Pons (tissue), 1 donor: ENCODE data around the gene PLXDC2.

Experiments used
- DNase-seq: peaks from one replicate; pipeline ENCODE4 v3.0.0-alpha.2; 2016; ENCODE audit warnings: low spot score

Gene PLXDC2

GRCh38 chr10:19941206-19941880 lies 125.1 kb downstream of the PLXDC2 start:
- no peak for DNase-seq

DNA sequence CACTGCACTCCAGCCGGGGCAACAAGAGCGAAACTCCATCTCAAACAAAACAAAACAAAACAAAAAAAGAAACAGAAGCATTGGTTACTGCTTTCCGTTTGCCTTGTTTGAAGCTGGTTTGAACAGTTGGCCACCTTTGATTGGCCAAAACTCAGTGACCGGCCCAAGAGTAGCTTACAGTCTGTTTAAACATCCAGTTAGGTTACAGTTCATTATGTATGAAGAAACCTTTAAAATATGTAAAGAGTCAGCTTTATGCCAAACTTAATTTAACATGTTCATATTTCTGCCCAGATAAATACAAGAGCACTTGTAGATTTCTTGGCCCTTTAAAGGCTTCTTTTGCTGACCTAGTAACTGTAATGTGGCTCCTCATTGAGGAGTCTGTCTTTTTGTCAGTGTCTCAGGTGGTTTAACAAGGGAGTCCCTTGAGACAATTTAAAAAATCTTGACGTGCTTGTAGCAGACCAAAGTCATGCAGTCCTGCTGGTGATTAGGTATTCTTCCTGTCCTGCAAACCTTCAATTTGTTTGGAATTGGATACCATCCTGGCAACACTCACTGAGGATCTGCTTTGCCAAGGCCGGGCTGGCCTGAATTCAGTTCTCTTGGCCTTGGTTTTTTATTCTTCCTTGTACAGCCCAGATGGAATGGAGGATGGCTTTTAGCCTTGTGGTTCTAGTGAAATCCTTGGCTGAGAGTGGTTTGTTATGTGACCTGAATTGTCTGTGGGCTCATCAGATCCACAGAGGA lies 128.9 kb downstream of the PLXDC2 start:
- peak; percentile 71 for DNase-seq

DNA sequence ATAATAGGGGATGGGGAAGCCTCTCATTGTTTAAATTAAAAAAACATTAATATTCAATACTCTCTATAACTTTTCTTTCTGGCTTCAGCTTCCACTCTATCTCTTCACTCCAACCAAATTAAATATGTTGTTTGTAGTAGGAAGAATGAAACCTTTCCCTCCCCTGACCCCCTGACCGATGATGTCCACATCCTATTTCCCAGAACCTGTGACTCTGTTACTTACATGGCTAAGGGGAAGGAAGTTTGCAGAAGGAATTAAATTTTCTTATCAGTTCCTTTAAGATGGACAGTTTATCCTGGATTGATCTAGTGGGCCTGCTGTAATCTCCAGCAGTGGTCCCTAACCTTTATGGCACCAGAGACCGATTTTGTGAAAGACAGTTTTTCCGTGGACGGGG lies 130.0 kb downstream of the PLXDC2 start:
- no peak for DNase-seq

DNA sequence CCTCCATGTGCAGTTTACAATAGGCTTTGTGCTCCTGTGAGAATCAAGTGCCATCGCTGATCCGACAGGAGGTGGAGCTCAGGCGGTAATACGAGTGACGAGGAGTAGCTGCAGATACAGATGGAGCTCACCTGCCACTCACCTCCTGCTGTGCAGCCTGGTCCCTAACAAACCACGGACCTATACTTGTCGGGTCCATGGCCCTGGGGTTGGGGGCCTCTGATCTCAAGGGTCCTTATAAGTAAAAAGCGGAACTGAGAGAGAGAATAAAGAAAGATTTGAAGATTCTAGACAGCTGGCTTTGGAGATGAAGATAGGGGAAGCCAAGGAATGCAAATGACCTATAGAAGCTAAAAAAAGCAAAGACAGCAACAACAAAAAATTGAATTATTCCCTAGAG lies 130.6 kb downstream of the PLXDC2 start:
- no peak for DNase-seq

DNA sequence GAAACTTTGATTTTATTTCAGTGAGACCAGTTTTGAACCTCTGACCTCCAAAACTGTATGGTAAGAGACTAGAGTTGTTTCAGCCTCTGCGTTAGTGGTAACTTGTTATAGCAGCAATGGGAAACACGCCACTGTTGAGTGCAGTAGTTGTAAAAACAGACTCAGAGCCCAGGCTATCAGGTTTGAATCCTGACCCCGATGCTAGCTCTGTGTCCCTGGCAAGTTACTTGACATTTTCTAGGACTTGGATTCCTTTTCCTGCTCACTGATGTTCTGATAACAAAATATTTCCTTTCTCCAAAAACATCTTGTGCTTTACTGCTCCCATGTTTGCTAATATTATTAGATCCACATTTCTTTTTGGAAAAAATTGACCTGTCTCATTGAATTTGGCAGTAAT lies 131.0 kb downstream of the PLXDC2 start:
- DNase-seq, result no peak

DNA sequence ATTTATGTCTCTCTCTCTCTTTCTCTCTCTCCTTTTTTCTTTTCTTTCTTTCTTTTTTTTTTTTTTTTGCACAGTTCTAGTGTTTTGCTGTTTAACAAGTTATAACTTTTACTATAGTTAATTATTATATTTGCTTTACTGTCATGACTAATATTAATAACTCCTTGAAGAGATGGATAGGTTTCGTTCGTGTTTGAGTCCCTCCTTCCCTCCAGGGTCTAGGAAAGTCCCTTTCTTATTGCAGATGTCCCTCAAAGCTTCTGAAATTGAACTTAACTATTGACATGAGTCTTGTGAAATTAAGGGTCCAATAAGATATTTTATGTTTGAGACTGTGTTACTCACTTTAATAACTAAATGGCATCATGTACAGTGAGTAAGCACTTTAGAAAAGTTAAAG lies 131.4 kb downstream of the PLXDC2 start:
- no peak for DNase-seq

DNA sequence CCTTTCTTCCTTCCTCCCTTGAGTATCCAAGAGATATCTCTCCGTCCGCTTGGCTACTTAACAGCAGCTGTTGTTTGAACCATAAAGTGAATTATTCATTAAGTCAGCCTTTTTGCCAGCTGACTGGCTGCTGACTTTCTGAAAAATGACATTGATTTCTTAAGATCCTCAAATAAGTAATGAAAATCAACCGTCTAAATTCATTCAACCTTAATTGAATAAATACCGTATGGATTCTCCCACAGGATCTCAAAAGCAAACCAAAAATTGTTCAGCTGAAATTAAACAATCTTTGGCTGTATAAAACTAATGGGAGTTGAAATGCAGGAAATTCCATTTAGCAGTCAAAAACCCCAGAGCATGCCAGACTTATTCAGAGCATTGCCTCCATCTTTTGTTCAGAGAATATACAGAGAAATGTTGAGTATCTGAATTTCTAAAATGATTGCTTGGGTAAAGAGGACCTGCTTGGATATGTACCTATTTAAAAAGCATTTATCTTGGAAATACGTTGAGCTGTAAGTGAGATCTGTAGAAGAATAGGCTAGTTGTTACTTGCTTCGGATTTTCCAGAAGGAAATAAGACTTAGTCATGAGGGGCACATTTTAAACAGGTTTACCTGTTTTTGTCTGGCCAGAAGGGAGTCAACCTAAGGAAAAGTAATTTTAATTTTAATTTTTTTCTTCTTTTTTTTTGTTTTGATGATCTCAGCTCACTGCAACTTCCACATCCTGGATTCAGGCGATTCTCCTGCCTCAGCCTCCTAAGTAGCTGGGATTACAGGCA lies 136.2 kb downstream of the PLXDC2 start:
- DNase-seq, result no peak

- DNase-seq, result no peak
Observed at GRCh38 chr10:19954601-19955000, 138.4 kb downstream of the PLXDC2 start.

DNA sequence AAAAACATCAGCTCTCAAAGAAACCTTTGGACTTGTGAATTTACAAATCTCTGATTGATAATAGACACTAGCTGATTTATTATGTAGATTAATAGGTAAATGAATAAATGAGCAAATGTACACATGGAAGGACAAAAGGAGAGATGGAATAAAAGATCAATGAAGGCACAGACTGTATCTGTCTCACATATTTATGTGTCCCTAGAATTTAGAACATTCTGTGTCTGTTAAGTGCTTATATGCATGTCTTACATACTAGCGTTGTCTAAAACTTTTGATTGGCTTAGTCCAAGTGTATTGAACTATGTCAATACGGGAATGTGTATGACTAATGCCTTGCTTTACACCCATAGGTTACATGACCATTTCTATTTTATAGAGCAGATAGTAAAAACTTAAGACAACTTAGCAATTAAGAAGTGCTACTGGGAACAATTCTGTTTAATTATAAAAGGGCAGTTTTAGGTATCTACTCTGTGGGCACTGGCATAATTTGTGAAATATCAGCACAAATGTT lies 140.3 kb downstream of the PLXDC2 start:
- no peak for DNase-seq

DNA sequence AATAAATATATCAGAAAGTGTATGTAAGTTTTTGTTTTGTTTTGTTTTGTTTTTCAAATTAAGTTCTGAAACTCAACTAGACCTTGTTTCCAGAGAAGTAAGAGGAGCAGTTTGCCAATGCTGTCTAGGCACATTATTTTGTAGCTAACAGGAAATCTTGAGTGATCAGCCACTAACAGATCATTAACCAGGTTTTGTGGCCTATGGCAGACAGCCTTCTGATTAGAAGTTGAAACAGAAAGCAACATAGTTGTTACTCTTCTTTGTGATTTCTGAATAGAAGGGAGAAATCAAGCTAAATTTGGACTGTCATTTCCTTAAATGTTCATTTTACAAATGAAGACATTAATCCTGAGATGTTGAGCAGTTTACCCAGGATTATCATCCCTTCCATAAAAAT lies 142.6 kb downstream of the PLXDC2 start:
- no peak for DNase-seq

DNA sequence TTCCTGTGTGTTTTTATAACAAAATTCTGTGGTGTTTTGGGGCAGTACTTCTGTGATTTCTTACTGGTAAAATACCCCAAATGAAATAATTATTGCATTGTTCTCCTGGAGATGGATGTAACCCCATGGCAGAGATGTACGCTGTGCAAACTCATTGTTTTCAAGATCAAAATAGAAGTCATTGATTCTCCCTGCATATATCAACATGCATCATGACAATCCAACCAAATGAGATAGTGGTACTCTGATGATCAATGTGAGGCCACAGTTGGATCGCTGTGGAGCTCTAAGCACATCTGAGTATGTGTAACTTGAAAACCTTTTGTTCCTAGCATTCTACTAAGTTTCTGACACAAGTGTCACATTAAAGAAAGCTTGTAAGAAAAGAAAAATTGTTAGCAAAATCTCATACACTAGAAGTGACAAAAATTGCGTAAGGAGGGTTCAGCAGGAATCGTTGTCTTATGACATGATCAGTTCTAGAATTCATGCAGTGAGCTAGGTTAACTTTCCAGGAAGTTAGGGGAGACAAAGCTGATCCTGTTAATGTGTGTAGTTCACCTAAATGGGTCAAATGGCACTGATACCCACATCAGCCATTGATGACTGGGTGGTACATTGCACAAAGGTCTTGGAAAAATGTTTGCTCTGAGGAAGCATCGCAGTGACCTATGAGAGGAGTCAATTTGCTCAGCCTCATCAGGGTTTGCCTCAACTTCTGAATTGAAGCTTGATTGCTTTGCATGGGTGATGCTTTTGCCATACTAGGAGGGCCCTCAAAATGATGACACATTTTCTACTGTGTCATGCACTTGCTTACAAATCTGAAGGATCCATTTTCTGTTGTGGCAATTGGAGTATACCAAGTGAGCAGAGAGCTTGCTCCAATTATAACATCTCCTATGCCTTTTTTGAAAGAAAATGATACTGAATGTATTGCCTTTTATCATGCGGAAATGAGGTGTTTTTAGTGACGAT lies 145.1 kb downstream of the PLXDC2 start:
- peak; percentile 90 for DNase-seq

GRCh38 chr10:19964625-19965024 lies 148.4 kb downstream of the PLXDC2 start:
- no peak for DNase-seq

GRCh38 chr10:19966751-19967150 lies 150.5 kb downstream of the PLXDC2 start:
- no peak for DNase-seq

DNA sequence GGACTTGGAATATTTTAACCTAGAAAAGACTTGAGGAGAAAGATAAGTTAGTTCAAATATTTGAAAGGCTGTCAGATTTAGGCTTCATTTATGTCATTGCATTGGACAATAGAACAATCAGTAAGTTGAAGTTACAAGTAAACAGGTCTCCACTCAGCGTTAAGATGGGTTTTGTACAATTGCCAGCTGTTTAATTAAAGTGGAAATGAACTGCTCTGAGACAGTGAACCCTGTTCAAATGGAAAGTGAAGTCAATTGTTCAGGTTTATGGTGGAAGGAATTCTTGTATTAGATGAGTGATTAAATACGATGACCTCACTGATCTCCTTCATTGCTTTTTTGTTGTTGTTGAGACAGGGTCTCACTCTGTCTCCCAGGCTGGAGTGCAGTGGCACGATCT lies 151.7 kb downstream of the PLXDC2 start:
- no peak for DNase-seq

GRCh38 chr10:19968745-19969144 lies 152.5 kb downstream of the PLXDC2 start:
- DNase-seq, result no peak

DNA sequence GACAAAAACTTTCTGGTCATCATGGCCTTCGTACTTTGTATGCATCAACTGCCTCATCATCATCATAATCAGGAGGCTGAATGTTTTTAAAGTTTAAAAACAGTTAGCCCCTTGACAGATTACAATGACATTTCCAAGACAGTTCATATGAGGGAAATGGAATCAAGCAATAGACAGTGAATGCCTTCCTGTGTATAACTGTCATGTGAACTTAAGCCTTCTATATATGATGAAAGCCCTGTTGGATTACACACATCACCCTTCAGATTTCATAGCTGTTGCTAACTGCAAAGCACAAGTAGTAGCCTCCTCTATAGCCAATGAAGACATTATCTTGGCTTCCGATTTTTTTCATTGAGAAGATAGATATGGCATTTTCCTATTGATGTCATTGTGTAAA lies 154.0 kb downstream of the PLXDC2 start:
- DNase-seq, result no peak

GRCh38 chr10:19970717-19971116 lies 154.5 kb downstream of the PLXDC2 start:
- DNase-seq, result no peak

GRCh38 chr10:19971343-19972052 lies 155.3 kb downstream of the PLXDC2 start:
- no peak for DNase-seq

DNA sequence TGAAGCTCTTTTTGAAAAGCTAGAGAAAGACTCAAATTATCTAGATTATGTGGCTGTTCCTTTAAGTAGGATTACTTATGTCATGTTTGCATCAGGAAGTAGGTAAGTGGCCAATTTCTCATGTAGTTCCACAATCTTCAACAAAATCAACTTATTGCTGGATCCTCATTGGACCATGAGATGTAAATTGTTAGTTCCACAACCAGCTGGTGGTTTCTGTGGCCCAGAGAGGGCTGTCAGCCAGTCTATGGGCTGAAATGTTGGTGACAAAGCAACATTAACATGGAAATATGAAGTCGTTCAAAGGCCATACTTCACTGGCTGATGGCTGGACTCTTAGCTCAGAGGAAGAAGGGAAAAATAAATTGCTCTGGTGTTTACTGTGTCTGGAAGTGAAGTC lies 157.9 kb downstream of the PLXDC2 start:
- DNase-seq, result no peak

- DNase-seq, result no peak
Observed at GRCh38 chr10:19974554-19974953, 158.3 kb downstream of the PLXDC2 start.

DNA sequence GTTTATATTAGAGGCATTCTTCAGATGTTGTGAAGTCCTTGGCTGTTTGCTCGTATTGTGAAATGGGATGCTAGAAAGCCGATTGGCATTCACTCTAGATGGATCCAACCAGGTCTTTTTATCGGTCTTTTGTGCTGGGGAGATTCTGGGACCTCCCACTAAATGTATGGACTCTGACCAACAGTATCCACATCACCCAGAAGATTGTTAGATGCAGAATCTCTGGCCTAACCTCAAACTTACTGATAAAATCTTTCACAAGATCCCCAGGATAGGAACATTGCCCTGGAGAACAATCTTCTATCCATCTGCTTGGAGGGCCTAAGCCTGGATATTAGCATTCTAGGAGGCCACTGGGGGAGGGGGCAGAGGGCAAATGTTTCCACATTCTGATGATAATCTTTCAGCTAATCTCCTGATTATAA lies 160.9 kb downstream of the PLXDC2 start:
- DNase-seq, result no peak
